ENCODE data around the gene RHBDL3.

RHBDL3 gene

DNA sequence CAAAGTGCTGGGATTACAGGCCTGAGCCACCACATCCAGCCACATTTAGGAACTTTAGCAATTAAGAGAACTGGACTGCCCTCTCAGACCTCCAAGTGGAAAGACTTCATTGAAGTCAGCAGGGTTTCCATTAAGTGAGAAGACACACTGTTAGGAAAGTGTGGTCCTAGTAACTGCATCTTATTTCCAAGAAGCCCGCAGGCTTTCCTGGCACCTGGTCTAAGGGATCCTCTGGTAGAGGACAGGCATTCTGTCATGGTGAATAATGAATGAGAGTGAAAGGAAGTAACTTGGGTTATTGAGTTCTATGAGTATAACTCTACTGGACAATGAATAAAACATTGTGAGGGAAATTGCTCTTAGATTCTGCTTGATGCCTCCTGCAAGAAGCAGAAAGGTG is 62.3 kb downstream of the RHBDL3 start:
- no peak for TF ChIP-seq POU2F2 (IDR thresholded peaks at IDR 0.05; ENCODE audit: low read depth, low read length)
- no peak for TF ChIP-seq POLR2AphosphoS5 (IDR thresholded peaks at IDR 0.05; ENCODE audit: low read depth, low read length)
- no peak for TF ChIP-seq POLR2A (IDR thresholded peaks at IDR 0.05; ENCODE audit: low read depth, low read length)
- TF ChIP-seq PAX5 (IDR thresholded peaks at IDR 0.05; ENCODE audit: insufficient read depth, low read length, severe bottlenecking): no peak
- no peak for TF ChIP-seq SPI1 (IDR thresholded peaks at IDR 0.05; ENCODE audit: low read depth, low read length)
- DNase-seq (ENCODE audit: insufficient read length, low spot score): no peak
- FAIRE-seq: no peak

DNA sequence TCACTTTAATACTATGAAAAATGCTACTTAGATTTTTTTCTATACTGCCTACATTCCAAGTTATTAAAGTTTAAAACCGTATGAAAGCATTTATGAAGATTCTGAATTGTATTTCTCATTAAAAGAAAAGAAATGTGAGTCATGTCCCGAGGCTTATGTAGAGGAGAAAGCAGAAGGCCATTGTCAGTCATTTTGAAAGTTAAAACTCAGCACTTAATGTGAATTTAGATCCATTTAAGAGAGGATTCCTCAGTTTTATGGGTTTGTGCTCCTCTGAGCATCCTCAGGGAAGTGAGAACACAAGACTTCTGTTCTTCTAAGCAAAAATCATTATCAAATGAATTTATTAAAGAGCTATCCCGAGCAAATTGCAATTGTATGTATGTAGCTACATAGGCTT is 64.5 kb downstream of the RHBDL3 start:
- FAIRE-seq (no peak), DNase-seq (ENCODE audit: insufficient read length, low spot score) (no peak)
- TF ChIP-seq SPI1 (IDR thresholded peaks at IDR 0.05; ENCODE audit: low read depth, low read length) (no peak), PAX5 (IDR thresholded peaks at IDR 0.05; ENCODE audit: insufficient read depth, low read length, severe bottlenecking) (no peak), POLR2A (IDR thresholded peaks at IDR 0.05; ENCODE audit: low read depth, low read length) (no peak), POLR2AphosphoS5 (IDR thresholded peaks at IDR 0.05; ENCODE audit: low read depth, low read length) (no peak), TAF1 (IDR thresholded peaks at IDR 0.05; ENCODE audit: low read depth, low read length) (no peak), POU2F2 (IDR thresholded peaks at IDR 0.05; ENCODE audit: low read depth, low read length) (no peak)

DNA sequence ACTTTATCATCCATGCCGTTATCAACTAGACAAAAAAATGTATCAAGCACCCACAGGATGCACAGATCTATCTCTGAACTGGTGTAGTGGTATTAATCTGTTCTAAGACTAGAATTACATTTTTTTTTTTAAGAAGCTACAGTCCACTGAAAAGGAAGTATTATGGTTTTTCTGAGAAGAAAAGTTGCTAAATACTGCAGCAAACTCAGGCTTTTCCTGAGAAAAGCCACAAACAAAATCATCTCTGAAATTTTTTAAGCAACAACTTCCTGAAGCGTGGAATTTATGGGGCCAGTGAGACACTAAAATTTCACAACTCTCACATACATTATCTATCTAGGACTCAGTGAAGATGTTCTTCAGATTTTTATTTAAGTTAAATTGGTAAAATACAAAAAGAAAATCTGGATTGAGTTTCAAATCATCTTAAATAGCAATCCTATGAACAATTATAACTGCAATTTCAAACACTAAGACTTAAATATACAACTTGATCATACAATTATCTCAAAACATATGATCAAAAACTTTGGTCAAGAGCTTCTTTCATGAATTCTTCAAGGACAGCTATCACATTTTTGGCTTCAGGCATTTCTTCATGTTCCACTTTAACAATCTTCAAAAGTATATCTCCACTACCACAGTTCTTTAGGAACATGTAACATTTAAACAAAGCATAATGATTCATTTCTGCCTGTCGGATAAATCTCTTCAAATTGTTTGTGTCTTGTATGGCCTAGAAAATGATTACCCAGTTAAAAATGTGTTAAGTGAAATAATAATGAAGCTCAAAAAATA is 65.8 kb downstream of the RHBDL3 start:
- TF ChIP-seq PAX5 (IDR thresholded peaks at IDR 0.05; ENCODE audit: insufficient read depth, low read length, severe bottlenecking) (no peak), POLR2AphosphoS5 (IDR thresholded peaks at IDR 0.05; ENCODE audit: low read depth, low read length) (no peak), SPI1 (IDR thresholded peaks at IDR 0.05; ENCODE audit: low read depth, low read length) (no peak), TAF1 (IDR thresholded peaks at IDR 0.05; ENCODE audit: low read depth, low read length) (no peak), POLR2A (IDR thresholded peaks at IDR 0.05; ENCODE audit: low read depth, low read length) (no peak), POU2F2 (IDR thresholded peaks at IDR 0.05; ENCODE audit: low read depth, low read length) (no peak)
- no peak for FAIRE-seq
- no peak for DNase-seq (ENCODE audit: insufficient read length, low spot score)

DNA sequence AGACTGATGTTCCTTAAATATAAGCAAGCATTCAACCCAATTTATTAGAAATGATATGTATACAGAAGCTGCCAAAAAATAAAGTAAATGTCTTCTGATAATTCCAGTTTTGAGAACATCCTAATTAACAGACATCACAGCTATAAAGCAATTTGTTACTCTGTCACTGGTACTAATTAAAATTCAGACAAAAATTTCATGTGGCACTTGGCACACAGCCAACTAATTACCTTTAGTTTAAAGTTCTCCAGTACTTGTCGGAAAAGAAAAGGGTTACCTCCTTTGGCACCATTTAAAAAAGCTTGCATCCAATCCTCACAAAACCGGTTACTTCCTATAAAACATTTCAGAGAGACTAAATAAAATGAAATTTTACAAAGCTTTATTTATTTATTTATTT is 67.6 kb downstream of the RHBDL3 start:
- no peak for DNase-seq (ENCODE audit: insufficient read length, low spot score)
- no peak for FAIRE-seq
- no peak for TF ChIP-seq POLR2A (IDR thresholded peaks at IDR 0.05; ENCODE audit: low read depth, low read length)
- no peak for TF ChIP-seq POU2F2 (IDR thresholded peaks at IDR 0.05; ENCODE audit: low read depth, low read length)
- no peak for TF ChIP-seq TAF1 (IDR thresholded peaks at IDR 0.05; ENCODE audit: low read depth, low read length)
- TF ChIP-seq SPI1 (IDR thresholded peaks at IDR 0.05; ENCODE audit: low read depth, low read length): no peak

DNA sequence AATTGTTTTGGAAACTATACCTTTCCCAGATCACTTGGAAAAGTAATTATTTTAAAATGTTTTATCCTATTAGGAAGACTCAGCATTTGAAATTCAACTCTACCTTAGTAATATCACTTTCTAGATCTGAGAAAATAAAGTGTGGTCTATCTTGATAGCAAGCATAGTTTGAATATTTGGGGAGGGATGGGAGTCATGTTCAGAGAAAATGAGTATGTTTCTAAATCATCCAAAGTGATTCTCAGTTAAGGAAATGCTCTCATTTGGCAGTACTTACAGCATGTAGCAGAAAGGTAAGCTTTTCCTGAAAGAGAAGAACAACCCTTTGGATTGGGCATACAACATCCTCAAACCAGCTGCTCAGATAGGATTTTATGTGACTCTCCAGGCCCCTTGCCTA is 69.4 kb downstream of the RHBDL3 start:
- TF ChIP-seq POLR2AphosphoS5 (IDR thresholded peaks at IDR 0.05; ENCODE audit: low read depth, low read length) (no peak), SPI1 (IDR thresholded peaks at IDR 0.05; ENCODE audit: low read depth, low read length) (no peak), PAX5 (IDR thresholded peaks at IDR 0.05; ENCODE audit: insufficient read depth, low read length, severe bottlenecking) (no peak), TAF1 (IDR thresholded peaks at IDR 0.05; ENCODE audit: low read depth, low read length) (no peak), POU2F2 (IDR thresholded peaks at IDR 0.05; ENCODE audit: low read depth, low read length) (no peak), POLR2A (IDR thresholded peaks at IDR 0.05; ENCODE audit: low read depth, low read length) (no peak)
- no peak for FAIRE-seq
- DNase-seq (ENCODE audit: insufficient read length, low spot score): no peak

DNA sequence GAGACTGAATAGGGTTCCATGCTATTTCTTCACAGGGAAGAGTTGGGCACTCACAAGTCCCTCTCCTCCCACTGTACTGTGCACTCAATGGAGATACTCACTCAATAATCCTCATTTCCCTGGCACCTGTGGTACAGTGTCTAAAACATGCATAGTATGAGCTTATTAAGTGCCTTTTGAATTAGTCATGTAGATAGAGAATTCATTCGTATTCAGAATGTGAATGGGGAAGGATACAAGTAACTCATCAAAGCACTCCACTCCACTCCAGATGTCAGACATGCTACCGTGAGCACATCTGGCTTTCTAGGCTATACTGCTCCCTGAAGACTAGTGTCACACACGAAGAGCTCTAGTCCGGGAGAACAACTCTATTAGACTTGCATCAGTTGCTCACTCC is 70.1 kb downstream of the RHBDL3 start:
- TF ChIP-seq SPI1 (IDR thresholded peaks at IDR 0.05; ENCODE audit: low read depth, low read length) (no peak), POLR2A (IDR thresholded peaks at IDR 0.05; ENCODE audit: low read depth, low read length) (no peak), TAF1 (IDR thresholded peaks at IDR 0.05; ENCODE audit: low read depth, low read length) (no peak), POLR2AphosphoS5 (IDR thresholded peaks at IDR 0.05; ENCODE audit: low read depth, low read length) (no peak), POU2F2 (IDR thresholded peaks at IDR 0.05; ENCODE audit: low read depth, low read length) (no peak), PAX5 (IDR thresholded peaks at IDR 0.05; ENCODE audit: insufficient read depth, low read length, severe bottlenecking) (no peak)
- FAIRE-seq (no peak), DNase-seq (ENCODE audit: insufficient read length, low spot score) (no peak)

DNA sequence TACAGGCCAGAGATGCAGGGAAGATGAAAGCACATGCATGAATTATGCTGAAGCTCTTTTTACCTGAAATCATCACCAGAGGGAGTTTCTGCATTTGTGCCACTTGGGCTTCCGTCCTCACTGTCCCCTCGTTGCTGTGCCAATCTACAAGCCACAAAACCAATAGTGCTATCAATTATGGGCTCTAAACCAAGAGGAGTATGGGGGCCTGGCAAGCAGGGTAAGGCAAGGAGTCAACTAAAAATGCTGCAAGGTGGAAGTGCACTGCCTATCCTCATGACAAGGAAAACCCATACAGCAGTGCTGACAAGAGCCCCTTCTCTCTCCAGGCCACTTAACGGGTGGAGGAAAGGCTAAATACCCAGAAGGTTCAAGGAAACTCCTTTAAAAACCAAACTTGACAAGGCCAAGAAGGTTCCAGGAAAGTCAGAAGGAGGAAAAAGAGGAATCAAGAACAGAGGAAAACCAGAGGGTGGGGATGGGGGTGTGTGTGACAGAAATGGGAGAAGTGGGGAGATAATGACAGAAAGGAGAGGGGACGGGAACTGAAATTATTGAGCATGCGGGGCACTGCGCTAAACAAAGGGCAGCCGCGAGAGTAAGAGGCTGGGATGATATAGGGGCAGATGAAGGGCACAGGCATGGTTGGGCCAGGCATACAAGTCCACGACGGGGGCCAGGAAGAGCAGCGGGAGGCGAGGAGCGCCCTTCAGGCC is 75.7 kb downstream of the RHBDL3 start:
- FAIRE-seq (peak; percentile 75), DNase-seq (ENCODE audit: insufficient read length, low spot score) (no peak)

DNA sequence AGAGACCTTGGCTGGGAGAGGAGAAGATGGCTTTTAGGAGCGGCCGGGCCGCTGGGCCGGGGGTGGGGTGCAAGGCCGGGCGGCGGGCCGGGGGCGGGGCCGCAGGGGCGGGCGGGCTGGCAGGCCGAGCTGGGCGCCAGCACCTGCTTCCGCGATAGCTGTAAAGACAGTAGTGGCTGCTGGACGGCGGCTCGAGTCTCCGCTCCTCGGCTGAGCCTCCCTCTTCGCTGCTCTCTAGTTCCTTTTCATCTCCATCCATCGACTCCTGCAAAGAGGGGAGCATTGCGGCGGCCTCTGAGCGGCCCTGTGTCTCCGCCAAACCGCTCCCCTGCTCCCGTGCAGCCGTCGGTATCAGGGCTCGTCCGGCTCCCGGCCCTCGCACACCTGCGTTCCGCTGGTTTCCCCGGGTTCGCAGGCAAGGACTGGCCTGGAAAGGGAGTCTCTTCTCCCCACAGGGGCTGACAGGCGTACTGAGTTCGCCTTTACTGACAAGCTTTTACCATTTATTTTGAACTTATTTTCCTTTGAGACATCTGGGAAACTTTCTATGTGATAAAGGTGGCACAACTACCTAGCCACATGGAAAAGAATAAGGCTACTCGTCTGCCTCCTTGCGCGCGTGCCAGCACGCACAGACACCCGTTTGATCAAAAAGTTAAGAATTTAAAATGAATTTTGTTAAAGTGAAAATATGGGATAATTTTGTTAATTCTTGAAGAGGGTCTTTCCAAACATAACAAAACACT is 76.4 kb downstream of the RHBDL3 start, which contains the start of gene C17orf75:
Gene C17orf75 (minus strand): TSS at position 317 of the 746 bp plus-strand sequence. CDS start 34 bp downstream, at position 283.
- peak; percentile 76 for FAIRE-seq
- TF ChIP-seq PAX5 (IDR thresholded peaks at IDR 0.05; ENCODE audit: insufficient read depth, low read length, severe bottlenecking) (peak; percentile 55), POLR2A (IDR thresholded peaks at IDR 0.05; ENCODE audit: low read depth, low read length) (peak; percentile 77), TAF1 (IDR thresholded peaks at IDR 0.05; ENCODE audit: low read depth, low read length) (peak; percentile 94), SPI1 (IDR thresholded peaks at IDR 0.05; ENCODE audit: low read depth, low read length) (no peak), POU2F2 (IDR thresholded peaks at IDR 0.05; ENCODE audit: low read depth, low read length) (peak; percentile 93), POLR2AphosphoS5 (IDR thresholded peaks at IDR 0.05; ENCODE audit: low read depth, low read length) (peak; percentile 76)
- peak; percentile 60 for DNase-seq (ENCODE audit: insufficient read length, low spot score)

More for the DNA sequence above, 75.7 kb downstream of the RHBDL3 start:
- no peak for TF ChIP-seq PAX5 (IDR thresholded peaks at IDR 0.05; ENCODE audit: insufficient read depth, low read length, severe bottlenecking)
- no peak for TF ChIP-seq POLR2AphosphoS5 (IDR thresholded peaks at IDR 0.05; ENCODE audit: low read depth, low read length)
- TF ChIP-seq SPI1 (IDR thresholded peaks at IDR 0.05; ENCODE audit: low read depth, low read length): no peak
- no peak for TF ChIP-seq POU2F2 (IDR thresholded peaks at IDR 0.05; ENCODE audit: low read depth, low read length)
- TF ChIP-seq TAF1 (IDR thresholded peaks at IDR 0.05; ENCODE audit: low read depth, low read length): no peak
- no peak for TF ChIP-seq POLR2A (IDR thresholded peaks at IDR 0.05; ENCODE audit: low read depth, low read length)
